Measurements from ENCODE around the gene SDK2. TPM values are rescaled to one million over a fixed set of nuclear protein-coding genes. Genes with fewer than 3 reads are reported as not detected.

The SDK2 gene
- polyA plus RNA-seq, 1 of the 3 experiments (the other 2 are of a cell fraction): 0.02 TPM

DNA sequence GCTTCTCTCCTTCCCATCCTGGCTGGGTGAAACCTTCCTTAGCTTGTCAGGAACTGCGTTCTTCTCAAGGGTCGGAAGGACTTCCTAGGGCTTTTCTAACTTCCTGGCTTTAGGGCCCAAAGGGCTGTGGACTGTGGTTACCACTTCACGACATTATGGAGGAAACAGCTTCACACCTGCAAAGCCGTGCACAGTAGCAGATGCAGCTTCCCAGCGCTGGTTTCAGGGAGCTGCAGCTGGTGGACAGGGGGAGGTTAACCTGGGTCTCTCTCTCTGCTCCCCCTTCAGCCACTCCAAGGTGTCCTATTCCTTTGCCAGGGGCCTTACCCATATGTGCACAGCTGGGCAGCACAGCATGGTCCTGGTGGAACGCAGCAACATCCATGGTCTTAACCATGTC is 176.6 kb downstream of the SDK2 start (continued):
- TF ChIP-seq, protein P1, sequence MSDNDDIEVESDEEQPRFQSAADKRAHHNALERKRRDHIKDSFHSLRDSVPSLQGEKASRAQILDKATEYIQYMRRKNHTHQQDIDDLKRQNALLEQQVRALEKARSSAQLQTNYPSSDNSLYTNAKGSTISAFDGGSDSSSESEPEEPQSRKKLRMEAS (IDR thresholded peaks at IDR 0.05; ENCODE audit: low read depth): no peak
- no peak for TF ChIP-seq YY1 (IDR thresholded peaks at IDR 0.05; ENCODE audit: low read depth)
- TF ChIP-seq RCOR1 (IDR thresholded peaks at IDR 0.05; ENCODE audit: low read length): no peak
- TF ChIP-seq GABPA (IDR thresholded peaks at IDR 0.05; ENCODE audit: low read depth): no peak
- TF ChIP-seq, protein P2, sequence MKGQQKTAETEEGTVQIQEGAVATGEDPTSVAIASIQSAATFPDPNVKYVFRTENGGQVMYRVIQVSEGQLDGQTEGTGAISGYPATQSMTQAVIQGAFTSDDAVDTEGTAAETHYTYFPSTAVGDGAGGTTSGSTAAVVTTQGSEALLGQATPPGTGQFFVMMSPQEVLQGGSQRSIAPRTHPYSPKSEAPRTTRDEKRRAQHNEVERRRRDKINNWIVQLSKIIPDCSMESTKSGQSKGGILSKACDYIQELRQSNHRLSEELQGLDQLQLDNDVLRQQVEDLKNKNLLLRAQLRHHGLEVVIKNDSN (IDR thresholded peaks at IDR 0.05; ENCODE audit: borderline replicate concordance, low read depth): no peak
- no peak for TF ChIP-seq RXRA (IDR thresholded peaks at IDR 0.05; ENCODE audit: borderline replicate concordance, low read depth)
- no peak for TF ChIP-seq REST (IDR thresholded peaks at IDR 0.05; ENCODE audit: low read depth, low read length)

DNA sequence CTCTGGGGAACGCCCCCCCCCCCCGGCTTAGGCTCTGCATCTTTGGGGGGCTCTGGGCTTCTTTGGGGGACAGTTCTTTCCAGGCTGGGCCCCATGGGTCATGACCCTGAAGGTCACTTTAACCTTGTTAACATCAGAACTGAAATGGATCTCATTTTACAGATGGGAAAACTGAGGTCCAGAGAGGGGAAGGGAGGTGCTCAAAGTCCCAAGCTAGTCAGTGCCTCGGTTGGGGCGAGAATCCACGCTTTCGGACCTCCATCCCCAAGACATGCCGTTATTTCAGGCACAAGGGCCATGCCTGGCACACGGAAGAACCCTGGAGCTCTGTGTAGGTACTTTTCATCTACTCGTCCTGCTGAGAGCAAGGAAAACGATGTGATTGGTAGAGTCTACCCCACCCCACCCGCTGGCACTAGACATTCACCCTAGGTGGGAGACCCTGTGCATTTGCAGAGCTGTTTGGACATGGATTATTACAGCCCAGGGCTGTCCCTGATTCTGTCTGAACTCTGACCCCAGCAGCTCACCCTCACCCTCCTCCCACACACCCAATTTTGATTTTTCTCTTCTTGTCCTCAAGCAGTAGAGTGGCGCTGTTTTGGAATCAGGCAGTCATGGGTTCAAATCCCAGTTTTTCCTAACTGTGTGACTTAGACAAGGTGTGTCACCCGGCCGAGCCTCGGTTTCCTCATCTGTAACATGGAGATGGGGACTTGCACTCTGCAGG is 177.4 kb downstream of the SDK2 start:
- Histone ChIP-seq H4K20me1 (ENCODE audit: insufficient read depth) (no peaks in the 10 kb centered on the region), H3K4me2 (no peak overlapping the region), H3K9me3 (no peaks in the 10 kb centered on the region), H3F3A (replicated peaks; ENCODE audit: insufficient read depth) (no peaks in the 10 kb centered on the region), H3K9me2 (no peaks in the 10 kb centered on the region), H2AFZ (ENCODE audit: low read depth) (no peak overlapping the region), H3K4me1 (ENCODE audit: control insufficient read depth in 1 of 2, insufficient read depth in 2 of 2, low read depth in 1 of 2, low read length in 1 of 2) (peaks cover 0 to 10% of the 10 kb centered on the region in 2 experiments; a peak in 1 of 4 replicates), H3K4me3 (ENCODE audit: low read depth in 2 of 2, low read length in 1 of 2) (no peak overlapping the region), H3K9ac (no peak overlapping the region), H3K36me3 (replicated peaks in 1 of 2; ENCODE audit: control insufficient read depth in 1 of 2, insufficient read depth in 2 of 2, low read length in 1 of 2) (no peaks in the 10 kb centered on the region), H3K27ac (ENCODE audit: low read depth in 2 of 2, low read length in 1 of 2) (no peak overlapping the region), H3K27me3 (ENCODE audit: insufficient read depth) (no peaks in the 10 kb centered on the region), H3K79me2 (ENCODE audit: insufficient read depth) (no peaks in the 10 kb centered on the region)
- POLR2A ChIA-PET: no interaction called here
- CTCF ChIA-PET: interaction anchor here (0.6 to 3.3 kb wide), 4 partner anchors 12 to 733 kb away, joined by 3 to 14 read pairs (median 4); no protein-coding TSS in a partner anchor
- DNase-seq: no peak
- 40% methylated on average over 15 of the region's 15 CpGs for WGBS (ENCODE audit: low lambda C conversion rate)
- TF ChIP-seq JUND (IDR thresholded peaks at IDR 0.05): no peak
- TF ChIP-seq SMC3 (IDR thresholded peaks at IDR 0.05; ENCODE audit: low read depth, low read length): no peak
- TF ChIP-seq, protein P1 (IDR thresholded peaks at IDR 0.05; ENCODE audit: low read depth): no peak
- TF ChIP-seq RXRA (IDR thresholded peaks at IDR 0.05; ENCODE audit: borderline replicate concordance, low read depth): no peak
- no peak for TF ChIP-seq SIN3A (IDR thresholded peaks at IDR 0.05; ENCODE audit: borderline replicate concordance, low read depth, low read length)
- no peak for TF ChIP-seq POLR2AphosphoS5 (IDR thresholded peaks at IDR 0.05; ENCODE audit: low read depth, low read length)
- no peak for TF ChIP-seq YY1 (IDR thresholded peaks at IDR 0.05; ENCODE audit: low read depth)
- TF ChIP-seq GABPA (IDR thresholded peaks at IDR 0.05; ENCODE audit: low read depth): no peak
- no peak for TF ChIP-seq TAF1 (IDR thresholded peaks at IDR 0.05; ENCODE audit: borderline replicate concordance, low read depth, low read length)
- TF ChIP-seq EP300 (IDR thresholded peaks at IDR 0.05; ENCODE audit: borderline replicate concordance in 1 of 2, low read depth in 1 of 2, low read length in 1 of 2): no peak
- TF ChIP-seq RAD21 (IDR thresholded peaks at IDR 0.05; ENCODE audit: low read length): no peak
- TF ChIP-seq, protein P3, sequence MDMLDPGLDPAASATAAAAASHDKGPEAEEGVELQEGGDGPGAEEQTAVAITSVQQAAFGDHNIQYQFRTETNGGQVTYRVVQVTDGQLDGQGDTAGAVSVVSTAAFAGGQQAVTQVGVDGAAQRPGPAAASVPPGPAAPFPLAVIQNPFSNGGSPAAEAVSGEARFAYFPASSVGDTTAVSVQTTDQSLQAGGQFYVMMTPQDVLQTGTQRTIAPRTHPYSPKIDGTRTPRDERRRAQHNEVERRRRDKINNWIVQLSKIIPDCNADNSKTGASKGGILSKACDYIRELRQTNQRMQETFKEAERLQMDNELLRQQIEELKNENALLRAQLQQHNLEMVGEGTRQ (IDR thresholded peaks at IDR 0.05; ENCODE audit: borderline replicate concordance, low read depth, low read length): no peak
- no peak for TF ChIP-seq ZBTB33 (IDR thresholded peaks at IDR 0.05; ENCODE audit: borderline replicate concordance, low read depth)
- TF ChIP-seq NFIC (IDR thresholded peaks at IDR 0.05; ENCODE audit: borderline replicate concordance): no peak
- no peak for TF ChIP-seq FOXJ3 (CRISPR knock-in tag; IDR thresholded peaks at IDR 0.05)
- no peak for TF ChIP-seq FOXM1 (IDR thresholded peaks at IDR 0.05; ENCODE audit: low read depth)
- no peak for TF ChIP-seq TCF12 (IDR thresholded peaks at IDR 0.05)
